Uterus (tissue), 4 donors: ENCODE measurements around the gene UBR1. TPM values are rescaled to one million over a fixed set of nuclear protein-coding genes. Genes with fewer than 3 reads are reported as not detected.
A peak's percentile ranks its signal among the peaks of the same experiment; 100 is the strongest.

Experiments used
- DNase-seq, 2 donors: peaks; one replicate each; pipeline ENCODE4 v3.0.0-alpha.2; 2019 to 2020
- H3K27ac ChIP-seq, 2 donors: fragments of 200-600 bp; sonication (generic); 1 replicate in 1 of 2; 2 replicates in 1 of 2; pipeline ENCODE4 v1.5.1; 2016 to 2018
- H3K27me3 ChIP-seq, 2 donors: fragments of 200-600 bp; sonication (generic); one replicate each; pipeline ENCODE4 v1.5.1; 2018 to 2019; ENCODE audit warnings: control low read depth in 1 of 2
- H3K36me3 ChIP-seq, 2 donors: fragments of 200-600 bp; sonication (generic); one replicate each; pipeline ENCODE4 v1.5.1; 2019; ENCODE audit warnings: control low read depth in 1 of 2
- H3K4me1 ChIP-seq, 2 donors: fragments of 200-600 bp; sonication (generic); one replicate each; pipeline ENCODE4 v1.5.1; 2018 to 2019; ENCODE audit warnings: control low read depth in 1 of 2
- H3K4me3 ChIP-seq, 2 donors: fragments of 200-600 bp; sonication (generic); 1 replicate in 1 of 2; 2 replicates in 1 of 2; pipeline ENCODE4 v1.5.1; 2018 to 2019; ENCODE audit warnings: mild to moderate bottlenecking in 1 of 2
- H3K9me3 ChIP-seq, 2 donors: fragments of 200-600 bp; sonication (generic); one replicate each; pipeline ENCODE4 v1.5.1; 2019; ENCODE audit warnings: control low read depth in 1 of 2
- CTCF ChIP-seq, 4 experiments: fragments of 200-600 bp in 2 of 4; fragments of 450-650 bp in 2 of 4; sonication (generic) in 2 of 4; IDR thresholded peaks; one replicate each; pipeline ENCODE4 v1.5.1; 2016 to 2019; ENCODE audit warnings: antibody characterized with exemption in 4 of 4, mild to moderate bottlenecking in 2 of 4, moderate library complexity in 1 of 4
- POLR2A ChIP-seq, 2 donors: fragments of 450-650 bp; IDR thresholded peaks; one replicate each; pipeline ENCODE4 v1.6.1; 2016; ENCODE audit warnings: antibody characterized with exemption in 2 of 2, mild to moderate bottlenecking in 1 of 2, moderate library complexity in 1 of 2
- intact Hi-C: fragments of 100-400 bp; cut with DNase I; formaldehyde crosslinking; loops from one replicate; pipeline ENCODE4 v1.15.1; 2023; ENCODE audit warnings: low total_unique reads
- total RNA-seq, 4 donors: library from RNA; depleted of rRNA in 3 of 4; stranded (reverse); fragments of >200 nt in 3 of 4; gene quantifications; one replicate each; pipeline versions ENCODE4 v1.1.0 to v1.2.4, GENCODE V29; 2014 to 2023
- donor health status: DM: yes; HTN: yes; CAD: no.

The UBR1 gene
- total RNA-seq, 4 donors from 2014 or later, result 30.9 to 156 (median 60.3) TPM

- H3K4me1 ChIP-seq, result no peaks in the 10 kb centered on the region
- peak overlapping the region; percentile 87 to 91 for H3K27ac ChIP-seq
- intact Hi-C loops, result no loop called here
- H3K27me3 ChIP-seq, result no peaks in the 10 kb centered on the region
- no peak for DNase-seq
- TF ChIP-seq POLR2A (IDR thresholded peaks at IDR 0.05), result no peak
- no peak for TF ChIP-seq CTCF (IDR thresholded peaks at IDR 0.05)
- no peaks in the 10 kb centered on the region for H3K9me3 ChIP-seq
- H3K4me3 ChIP-seq, result peak overlapping the region in 1 of 2 donors; percentile 97
- no peaks in the 10 kb centered on the region for H3K36me3 ChIP-seq
Measured at GRCh38 chr15:42919308-42919707, 186.5 kb downstream of the UBR1 start.

GRCh38 chr15:42918047-42918446, 187.8 kb downstream of the UBR1 start:
- no peak overlapping the region for H3K4me3 ChIP-seq

GRCh38 chr15:42915654-42916315, 190.1 kb downstream of the UBR1 start:
- Histone ChIP-seq H3K36me3 (no peaks in the 10 kb centered on the region), H3K4me1 (no peaks in the 10 kb centered on the region), H3K27me3 (no peaks in the 10 kb centered on the region), H3K27ac (no peak overlapping the region), H3K4me3 (no peak overlapping the region), H3K9me3 (no peaks in the 10 kb centered on the region)
- no peak for DNase-seq
- TF ChIP-seq CTCF (IDR thresholded peaks at IDR 0.05), result no peak
- TF ChIP-seq POLR2A (IDR thresholded peaks at IDR 0.05), result no peak
- intact Hi-C loops, result no loop called here

More at GRCh38 chr15:42918047-42918446, 187.8 kb downstream of the UBR1 start:
- H3K9me3 ChIP-seq, result no peaks in the 10 kb centered on the region
- H3K4me1 ChIP-seq, result no peaks in the 10 kb centered on the region
- no peaks in the 10 kb centered on the region for H3K36me3 ChIP-seq
- no peak overlapping the region for H3K27ac ChIP-seq
- no peaks in the 10 kb centered on the region for H3K27me3 ChIP-seq
- TF ChIP-seq POLR2A (IDR thresholded peaks at IDR 0.05), result no peak
- no peak for TF ChIP-seq CTCF (IDR thresholded peaks at IDR 0.05)
- intact Hi-C loops, result no loop called here
- no peak for DNase-seq

- Histone ChIP-seq H3K36me3 (no peaks in the 10 kb centered on the region), H3K27me3 (no peaks in the 10 kb centered on the region), H3K4me3 (no peak overlapping the region), H3K9me3 (no peaks in the 10 kb centered on the region), H3K4me1 (no peaks in the 10 kb centered on the region), H3K27ac (no peak overlapping the region)
- no peak for TF ChIP-seq POLR2A (IDR thresholded peaks at IDR 0.05)
- TF ChIP-seq CTCF (IDR thresholded peaks at IDR 0.05), result no peak
- DNase-seq, result no peak
- intact Hi-C loops, result no loop called here
Measured at GRCh38 chr15:42914728-42915497, 190.9 kb downstream of the UBR1 start.

- Histone ChIP-seq H3K4me1 (no peaks in the 10 kb centered on the region), H3K4me3 (no peak overlapping the region), H3K27ac (no peak overlapping the region), H3K27me3 (no peaks in the 10 kb centered on the region), H3K9me3 (no peaks in the 10 kb centered on the region), H3K36me3 (no peaks in the 10 kb centered on the region)
- DNase-seq, result no peak
- no peak for TF ChIP-seq POLR2A (IDR thresholded peaks at IDR 0.05)
- TF ChIP-seq CTCF (IDR thresholded peaks at IDR 0.05), result no peak
- intact Hi-C loops, result no loop called here
Measured at GRCh38 chr15:42911058-42911592, 194.7 kb downstream of the UBR1 start.
